Activated T-helper 17 cell treated with anti-CD3 and anti-CD28 coated beads, Interleukin-2, amount 50 U/mL, for 72 hours (primary cell): ENCODE measurements around the gene DNAI2. TPM values are rescaled to one million over a fixed set of nuclear protein-coding genes. Genes with fewer than 3 reads are reported as not detected.

Experiments
- ATAC-seq: fragments of 150-1000 bp; cut with Tn5 transposase; replicated peaks from 2 replicates; pipeline ENCODE4 v1.10.0; 2021; ENCODE audit warnings: mild to moderate bottlenecking, moderate library complexity
- H3K27ac Mint-ChIP-seq: one replicate; pipeline ENCODE4 v1.8.0; 2022; ENCODE audit warnings: mixed read lengths
- H3K27me3 Mint-ChIP-seq: one replicate; pipeline ENCODE4 v1.8.0; 2022; ENCODE audit warnings: mixed read lengths
- H3K36me3 Mint-ChIP-seq: one replicate; pipeline ENCODE4 v1.8.0; 2022; ENCODE audit warnings: low read depth, mild to moderate bottlenecking, mixed read lengths
- H3K4me1 Mint-ChIP-seq: one replicate; pipeline ENCODE4 v1.8.0; 2022; ENCODE audit warnings: mixed read lengths
- H3K4me3 Mint-ChIP-seq: one replicate; pipeline ENCODE4 v1.8.0; 2022; ENCODE audit warnings: mild to moderate bottlenecking, mixed read lengths
- H3K9me3 Mint-ChIP-seq: one replicate; pipeline ENCODE4 v1.8.0; 2022; ENCODE audit warnings: mixed read lengths
- total RNA-seq, 2 donors: library from RNA; stranded (reverse); gene quantifications; one replicate each; pipeline ENCODE4 v1.2.3, GENCODE V29; 2022

DNAI2 gene
- total RNA-seq, 2 donors from 2014 or later: 0.19 to 1.6 TPM

DNA sequence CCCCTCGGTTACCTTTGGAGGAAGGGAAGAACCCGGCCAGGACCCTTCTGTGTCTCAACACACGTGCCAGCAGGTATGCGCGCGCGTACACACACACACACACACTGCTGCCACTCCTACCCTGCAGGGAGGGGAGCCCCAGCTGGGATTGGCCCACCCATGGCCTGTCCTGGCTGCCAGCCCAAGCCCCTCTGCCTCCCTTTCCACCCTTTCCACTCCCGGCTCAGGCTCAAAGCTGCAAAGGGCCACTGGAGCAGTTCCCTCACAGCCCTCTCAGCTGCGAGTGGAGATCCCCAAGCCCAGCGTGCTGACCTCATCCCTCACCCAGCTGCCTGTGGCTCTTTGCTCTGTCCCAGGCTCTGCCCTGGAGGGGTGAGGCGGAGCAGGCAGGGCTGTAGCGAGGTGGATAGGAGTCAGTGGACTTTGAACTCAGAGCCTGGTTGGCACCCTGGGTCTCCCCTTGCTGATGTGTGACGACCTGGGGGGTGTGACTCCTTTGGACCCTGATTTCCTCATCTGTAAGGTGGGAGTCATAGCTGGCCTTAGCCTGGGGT, 66.5 kb downstream of the DNAI2 start:
- no peaks in the 10 kb centered on the region for H3K4me1 Mint-ChIP-seq
- no peaks in the 10 kb centered on the region for H3K36me3 Mint-ChIP-seq
- H3K27ac Mint-ChIP-seq: no peak overlapping the region
- ATAC-seq: no peak
- no peaks in the 10 kb centered on the region for H3K27me3 Mint-ChIP-seq
- H3K4me3 Mint-ChIP-seq: no peak overlapping the region
- H3K9me3 Mint-ChIP-seq: no peaks in the 10 kb centered on the region

DNA sequence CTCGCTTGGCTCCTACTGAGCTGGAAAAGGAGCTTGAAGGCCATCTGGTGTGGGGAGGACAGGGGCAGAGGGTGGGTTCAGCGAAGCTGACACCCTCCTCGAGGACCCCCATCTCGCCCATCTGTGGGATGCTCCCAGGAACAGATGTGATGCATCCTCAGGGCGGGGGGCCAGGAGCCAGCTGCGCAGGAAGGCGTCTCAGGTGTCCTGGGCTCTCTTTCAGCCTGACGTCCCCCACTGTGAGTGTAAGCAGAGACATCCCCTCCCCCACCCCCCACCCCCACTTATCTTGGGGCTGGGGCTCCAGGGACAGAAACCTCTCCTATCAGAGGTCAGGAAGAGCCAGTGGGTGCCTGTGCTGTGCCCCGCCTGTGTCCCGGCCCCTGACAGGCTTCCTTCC, 68.2 kb downstream of the DNAI2 start:
- Mint-ChIP-seq H3K4me1 (no peaks in the 10 kb centered on the region), H3K4me3 (no peak overlapping the region), H3K9me3 (no peaks in the 10 kb centered on the region), H3K27me3 (no peaks in the 10 kb centered on the region), H3K27ac (no peak overlapping the region), H3K36me3 (no peaks in the 10 kb centered on the region)
- no peak for ATAC-seq

DNA sequence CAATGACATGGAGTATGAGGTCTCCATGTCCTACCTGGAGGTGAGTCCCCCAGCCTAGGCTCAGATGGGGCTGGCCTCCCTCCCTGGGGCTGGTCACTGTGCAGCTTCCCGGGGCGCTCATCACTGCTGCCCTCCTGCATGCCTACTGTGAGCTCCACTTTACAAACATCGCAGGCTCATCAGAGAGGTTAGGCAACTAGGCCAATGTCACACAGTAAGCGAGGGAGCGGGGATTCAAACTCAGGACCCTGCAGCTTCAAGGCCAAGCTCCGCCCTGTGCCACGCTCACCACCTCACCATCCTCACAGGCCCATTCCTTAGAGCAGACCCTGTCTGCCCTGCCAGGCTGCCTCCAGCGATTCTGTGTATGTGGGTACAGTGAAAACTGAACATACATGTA, 69.1 kb downstream of the DNAI2 start:
- Mint-ChIP-seq H3K27me3 (peaks cover 3% of the 10 kb centered on the region), H3K4me1 (no peaks in the 10 kb centered on the region), H3K27ac (no peak overlapping the region), H3K9me3 (no peaks in the 10 kb centered on the region), H3K4me3 (no peak overlapping the region), H3K36me3 (no peaks in the 10 kb centered on the region)
- no peak for ATAC-seq

DNA sequence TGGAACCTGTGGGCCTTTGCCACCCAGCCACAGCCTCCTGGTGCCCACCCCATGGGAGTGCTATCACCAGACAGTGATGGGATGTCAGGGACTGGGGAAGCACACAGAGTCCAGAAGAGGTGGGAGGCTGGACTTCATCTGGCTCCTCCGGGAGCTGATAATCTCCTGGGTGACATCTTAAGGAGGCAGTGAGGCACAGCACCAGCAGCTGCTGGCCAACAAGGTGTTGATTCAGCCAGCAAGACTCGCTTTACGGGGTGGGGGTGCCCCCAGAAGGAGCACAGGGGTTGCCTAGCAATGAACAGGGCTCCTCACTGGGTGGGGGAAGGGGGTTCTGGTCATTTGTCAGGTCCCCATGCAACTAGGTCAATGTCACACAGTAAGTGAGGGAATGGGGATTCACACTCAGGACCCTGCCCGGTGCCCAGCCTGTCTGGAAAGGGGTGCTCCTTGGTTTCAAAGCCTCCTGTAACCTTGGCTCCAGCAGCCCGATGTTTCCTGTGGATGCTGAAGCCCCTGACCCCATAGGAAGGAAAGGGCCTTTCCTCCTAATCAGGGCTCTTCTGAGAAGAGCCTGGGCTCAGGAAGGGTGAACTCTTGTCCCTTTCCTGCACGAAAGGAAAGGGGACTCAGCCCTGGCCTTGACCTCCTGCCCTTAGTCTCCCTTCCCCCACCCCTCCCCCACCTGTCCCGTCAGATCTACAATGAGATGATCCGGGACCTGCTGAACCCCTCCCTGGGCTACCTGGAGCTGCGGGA, 69.7 kb downstream of the DNAI2 start:
- no peak for ATAC-seq
- H3K27ac Mint-ChIP-seq: no peak overlapping the region
- H3K9me3 Mint-ChIP-seq: no peaks in the 10 kb centered on the region
- no peaks in the 10 kb centered on the region for H3K36me3 Mint-ChIP-seq
- no peaks in the 10 kb centered on the region for H3K4me1 Mint-ChIP-seq
- peaks cover 8% of the 10 kb centered on the region for H3K27me3 Mint-ChIP-seq
- H3K4me3 Mint-ChIP-seq: no peak overlapping the region

GRCh38 chr17:74344658-74345057, 70.6 kb downstream of the DNAI2 start:
- no peaks in the 10 kb centered on the region for H3K9me3 Mint-ChIP-seq
- H3K36me3 Mint-ChIP-seq: no peaks in the 10 kb centered on the region
- no peak overlapping the region for H3K27ac Mint-ChIP-seq
- ATAC-seq: no peak
- H3K4me1 Mint-ChIP-seq: no peaks in the 10 kb centered on the region
- H3K4me3 Mint-ChIP-seq: no peak overlapping the region
- H3K27me3 Mint-ChIP-seq: peaks cover 11% of the 10 kb centered on the region

- no peaks in the 10 kb centered on the region for H3K9me3 Mint-ChIP-seq
Observed at GRCh38 chr17:74345433-74346241, 71.6 kb downstream of the DNAI2 start.

GRCh38 chr17:74347646-74348045, 73.6 kb downstream of the DNAI2 start:
- Mint-ChIP-seq H3K36me3 (no peaks in the 10 kb centered on the region), H3K27me3 (peaks cover 16% of the 10 kb centered on the region), H3K9me3 (no peaks in the 10 kb centered on the region), H3K4me3 (no peak overlapping the region), H3K4me1 (no peaks in the 10 kb centered on the region), H3K27ac (no peak overlapping the region)
- ATAC-seq: no peak

More at GRCh38 chr17:74345433-74346241, 71.6 kb downstream of the DNAI2 start:
- H3K36me3 Mint-ChIP-seq: no peaks in the 10 kb centered on the region
- H3K27me3 Mint-ChIP-seq: peaks cover 12% of the 10 kb centered on the region
- no peak overlapping the region for H3K27ac Mint-ChIP-seq
- H3K4me1 Mint-ChIP-seq: no peaks in the 10 kb centered on the region
- ATAC-seq: no peak
- no peak overlapping the region for H3K4me3 Mint-ChIP-seq

GRCh38 chr17:74349120-74349519, 75.1 kb downstream of the DNAI2 start:
- H3K27me3 Mint-ChIP-seq: peaks cover 30% of the 10 kb centered on the region
- H3K9me3 Mint-ChIP-seq: no peaks in the 10 kb centered on the region
- ATAC-seq: no peak
- no peak overlapping the region for H3K27ac Mint-ChIP-seq
- peaks cover 3% of the 10 kb centered on the region for H3K4me1 Mint-ChIP-seq
- no peaks in the 10 kb centered on the region for H3K36me3 Mint-ChIP-seq
- no peak overlapping the region for H3K4me3 Mint-ChIP-seq

DNA sequence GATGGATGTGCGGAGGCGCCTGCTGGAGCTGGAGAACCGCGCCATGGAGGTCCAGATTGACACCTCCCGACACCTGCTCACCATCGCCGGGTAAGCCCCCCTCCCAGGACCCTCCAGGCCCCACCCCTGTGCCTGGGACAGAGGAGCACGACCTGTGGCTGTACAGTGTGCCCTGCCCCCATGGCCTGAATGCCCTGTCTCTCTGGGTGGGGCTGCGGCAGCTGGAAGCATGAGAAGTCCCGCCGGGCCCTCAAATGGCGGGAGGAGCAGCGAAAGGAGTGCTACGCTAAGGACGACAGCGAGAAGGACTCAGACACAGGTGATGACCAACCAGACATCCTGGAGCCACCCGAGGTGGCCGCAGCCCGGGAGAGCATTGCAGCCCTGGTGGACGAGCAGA, 76.5 kb downstream of the DNAI2 start:
- no peaks in the 10 kb centered on the region for H3K9me3 Mint-ChIP-seq
- H3K4me1 Mint-ChIP-seq: peaks cover 5% of the 10 kb centered on the region
- no peak for ATAC-seq
- H3K36me3 Mint-ChIP-seq: no peaks in the 10 kb centered on the region
- H3K27ac Mint-ChIP-seq: no peak overlapping the region
- H3K4me3 Mint-ChIP-seq: no peak overlapping the region
- peaks cover 36% of the 10 kb centered on the region for H3K27me3 Mint-ChIP-seq

DNA sequence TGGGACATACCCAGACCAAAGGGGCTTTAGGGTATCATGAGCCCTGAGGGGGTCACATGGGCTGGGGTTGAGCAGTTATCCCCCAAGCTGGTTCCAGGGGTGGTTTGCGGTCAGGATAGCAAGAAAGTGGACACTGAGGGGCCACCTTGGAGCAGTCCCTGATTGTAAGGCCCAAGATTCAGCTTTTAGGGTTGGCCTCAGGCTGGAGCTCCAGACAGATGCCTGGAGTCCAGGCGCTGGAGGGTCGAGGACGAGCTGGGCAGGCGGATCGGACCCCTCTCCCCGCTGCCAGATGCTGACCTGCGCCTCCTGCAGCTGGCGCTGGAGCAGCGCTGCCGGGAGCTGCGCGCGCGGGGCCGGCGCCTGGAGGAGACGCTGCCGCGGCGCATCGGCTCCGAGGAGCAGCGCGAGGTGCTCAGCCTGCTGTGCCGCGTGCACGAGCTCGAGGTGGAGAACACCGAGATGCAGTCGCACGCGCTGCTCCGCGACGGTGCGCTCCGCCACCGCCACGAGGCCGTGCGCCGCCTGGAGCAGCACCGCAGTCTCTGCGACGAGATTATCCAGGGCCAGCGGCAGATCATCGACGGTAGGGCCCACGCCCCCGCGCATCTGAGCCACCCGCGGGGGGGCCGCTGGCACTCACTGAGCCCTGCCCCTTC, 77.6 kb downstream of the DNAI2 start:
- ATAC-seq: no peak
- H3K4me1 Mint-ChIP-seq: peaks cover 5% of the 10 kb centered on the region
- peaks cover 40% of the 10 kb centered on the region for H3K27me3 Mint-ChIP-seq
- H3K9me3 Mint-ChIP-seq: no peaks in the 10 kb centered on the region
- H3K27ac Mint-ChIP-seq: no peak overlapping the region
- no peak overlapping the region for H3K4me3 Mint-ChIP-seq
- no peaks in the 10 kb centered on the region for H3K36me3 Mint-ChIP-seq

DNA sequence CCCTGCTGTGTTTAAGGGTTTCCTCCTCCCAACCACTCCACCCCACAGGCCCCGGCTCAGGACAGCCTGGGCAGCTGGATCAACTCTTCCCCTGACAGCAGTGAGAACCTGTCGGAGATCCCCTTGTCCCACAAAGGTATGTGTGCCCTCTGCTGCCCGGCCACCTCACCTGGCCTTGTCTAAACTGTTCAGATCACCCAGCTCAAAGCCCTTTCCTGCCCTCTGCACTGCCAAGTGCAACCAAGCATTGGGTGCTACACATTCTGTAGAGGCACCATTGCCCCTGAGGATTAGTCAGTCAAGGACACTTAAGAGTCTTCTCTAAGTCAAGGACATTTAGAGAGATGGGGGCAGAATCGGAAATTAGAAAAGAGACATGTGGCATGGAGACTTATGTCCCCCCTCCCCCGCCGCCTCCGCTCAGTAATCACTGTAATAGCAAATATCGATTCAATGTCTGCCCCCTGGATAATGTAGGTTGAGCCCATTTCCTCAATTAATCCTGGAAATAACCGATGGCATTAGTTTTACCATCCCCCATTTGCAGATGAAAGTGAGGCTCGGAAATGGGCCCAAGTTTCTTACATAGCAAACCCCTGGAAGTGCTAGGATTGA, 79.5 kb downstream of the DNAI2 start:
- H3K4me1 Mint-ChIP-seq: peaks cover 5% of the 10 kb centered on the region
- H3K36me3 Mint-ChIP-seq: no peaks in the 10 kb centered on the region
- no peak overlapping the region for H3K27ac Mint-ChIP-seq
- no peak for ATAC-seq
- peaks cover 39% of the 10 kb centered on the region for H3K27me3 Mint-ChIP-seq
- H3K4me3 Mint-ChIP-seq: no peak overlapping the region
- H3K9me3 Mint-ChIP-seq: no peaks in the 10 kb centered on the region

GRCh38 chr17:74354123-74354522, 80.1 kb downstream of the DNAI2 start:
- H3K27ac Mint-ChIP-seq: no peak overlapping the region
- peaks cover 40% of the 10 kb centered on the region for H3K27me3 Mint-ChIP-seq
- H3K9me3 Mint-ChIP-seq: no peaks in the 10 kb centered on the region
- no peaks in the 10 kb centered on the region for H3K36me3 Mint-ChIP-seq
- ATAC-seq: peak; percentile 80
- H3K4me1 Mint-ChIP-seq: peaks cover 5% of the 10 kb centered on the region
- no peak overlapping the region for H3K4me3 Mint-ChIP-seq

DNA sequence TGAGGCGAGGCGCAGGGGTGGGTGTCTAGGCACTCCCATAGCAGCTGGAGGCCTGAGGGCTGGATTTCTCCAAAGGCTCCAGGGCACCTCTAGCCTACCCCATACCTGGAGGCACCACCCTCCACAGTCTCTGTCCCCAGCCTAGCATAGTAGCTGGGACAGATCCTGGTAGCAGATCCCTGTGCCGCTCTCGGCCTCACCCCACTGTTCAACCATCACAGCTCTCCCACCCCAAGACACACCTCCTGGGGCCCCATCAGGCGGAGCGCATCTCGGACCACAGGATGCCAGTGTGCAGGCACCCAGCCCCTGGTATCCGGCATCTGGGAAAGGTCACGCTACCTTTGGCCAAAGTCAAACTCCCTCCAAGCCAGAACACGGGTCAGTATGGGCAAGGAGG, 80.5 kb downstream of the DNAI2 start:
- Mint-ChIP-seq H3K27me3 (peaks cover 40% of the 10 kb centered on the region), H3K4me1 (peaks cover 5% of the 10 kb centered on the region), H3K4me3 (no peak overlapping the region), H3K27ac (no peak overlapping the region), H3K9me3 (no peaks in the 10 kb centered on the region), H3K36me3 (no peaks in the 10 kb centered on the region)
- peak; percentile 13 for ATAC-seq

DNA sequence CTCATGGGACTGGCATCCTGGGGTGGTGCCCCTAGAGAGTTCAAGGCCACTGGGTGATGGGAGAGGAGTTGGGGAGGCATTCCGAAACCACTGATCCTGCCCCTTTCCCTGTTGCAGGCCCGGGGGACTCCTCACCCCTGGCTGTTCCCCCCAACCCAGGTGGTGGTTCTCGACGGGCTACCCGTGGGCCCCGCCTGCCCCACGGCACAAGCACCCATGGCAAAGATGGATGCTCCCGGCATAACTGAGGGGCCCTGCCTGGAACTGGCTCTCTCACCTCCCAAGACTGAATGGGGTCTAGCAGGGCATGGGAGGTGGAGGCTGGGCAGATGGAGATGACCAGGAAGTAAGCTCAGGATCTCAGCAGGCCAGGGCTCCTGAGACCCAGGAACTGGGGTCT, 81.0 kb downstream of the DNAI2 start:
- peaks cover 5% of the 10 kb centered on the region for H3K4me1 Mint-ChIP-seq
- no peak for ATAC-seq
- no peak overlapping the region for H3K27ac Mint-ChIP-seq
- H3K9me3 Mint-ChIP-seq: no peaks in the 10 kb centered on the region
- H3K27me3 Mint-ChIP-seq: peaks cover 40% of the 10 kb centered on the region
- no peaks in the 10 kb centered on the region for H3K36me3 Mint-ChIP-seq
- no peak overlapping the region for H3K4me3 Mint-ChIP-seq
